ENCODE measurements around the gene KLHL3. TPM values are rescaled to one million over a fixed set of nuclear protein-coding genes. Genes with fewer than 3 reads are reported as not detected.

The KLHL3 gene
- polyA plus RNA-seq, 1 experiment, result 2.2 TPM

GRCh38 chr5:137582218-137582617 lies 153.7 kb downstream of the KLHL3 start:
- CTCF ChIA-PET, result interaction anchor here (1.4 kb wide), 1 partner anchor 262 kb away, joined by 4 read pairs; no protein-coding TSS in a partner anchor

DNA sequence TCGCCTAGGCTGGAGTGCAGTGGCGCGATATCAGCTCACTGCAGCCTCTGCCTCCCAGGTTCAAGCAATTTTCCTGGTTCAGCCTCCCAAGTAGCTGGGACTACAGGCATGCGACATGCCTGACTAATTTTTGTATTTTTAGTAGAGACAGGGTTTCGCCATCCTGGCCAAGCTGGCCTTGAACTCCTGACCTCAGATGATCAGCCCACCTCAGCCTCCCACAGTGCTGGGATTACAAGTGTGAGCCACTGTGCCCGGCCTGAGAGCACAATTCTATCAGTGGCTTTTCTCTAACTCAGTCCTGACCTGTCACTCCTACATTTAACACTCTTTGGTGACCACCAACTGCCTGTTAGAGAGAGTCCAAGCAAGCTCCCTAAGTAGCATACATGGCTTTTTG lies 154.1 kb downstream of the KLHL3 start:
- no peak for DNase-seq (ENCODE audit: low read depth, low spot score)
- Histone ChIP-seq H3K27me3 (ENCODE audit: control insufficient read depth, insufficient read depth, low read length) (peaks cover 2% of the 10 kb centered on the region), H3K27ac (ENCODE audit: low read depth, low read length) (no peak overlapping the region), H3K4me3 (ENCODE audit: low read depth, low read length) (no peak overlapping the region), H3K9me3 (ENCODE audit: control insufficient read depth, insufficient read depth, low read length) (no peaks in the 10 kb centered on the region)
- TF ChIP-seq, protein P1, sequence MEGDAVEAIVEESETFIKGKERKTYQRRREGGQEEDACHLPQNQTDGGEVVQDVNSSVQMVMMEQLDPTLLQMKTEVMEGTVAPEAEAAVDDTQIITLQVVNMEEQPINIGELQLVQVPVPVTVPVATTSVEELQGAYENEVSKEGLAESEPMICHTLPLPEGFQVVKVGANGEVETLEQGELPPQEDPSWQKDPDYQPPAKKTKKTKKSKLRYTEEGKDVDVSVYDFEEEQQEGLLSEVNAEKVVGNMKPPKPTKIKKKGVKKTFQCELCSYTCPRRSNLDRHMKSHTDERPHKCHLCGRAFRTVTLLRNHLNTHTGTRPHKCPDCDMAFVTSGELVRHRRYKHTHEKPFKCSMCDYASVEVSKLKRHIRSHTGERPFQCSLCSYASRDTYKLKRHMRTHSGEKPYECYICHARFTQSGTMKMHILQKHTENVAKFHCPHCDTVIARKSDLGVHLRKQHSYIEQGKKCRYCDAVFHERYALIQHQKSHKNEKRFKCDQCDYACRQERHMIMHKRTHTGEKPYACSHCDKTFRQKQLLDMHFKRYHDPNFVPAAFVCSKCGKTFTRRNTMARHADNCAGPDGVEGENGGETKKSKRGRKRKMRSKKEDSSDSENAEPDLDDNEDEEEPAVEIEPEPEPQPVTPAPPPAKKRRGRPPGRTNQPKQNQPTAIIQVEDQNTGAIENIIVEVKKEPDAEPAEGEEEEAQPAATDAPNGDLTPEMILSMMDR (IDR thresholded peaks at IDR 0.05; ENCODE audit: low read depth, low read length), result no peak
- CTCF ChIA-PET, result interaction anchor here (0.6 to 1.4 kb wide), 3 partner anchors 47 to 1332 kb away, joined by 3 to 4 read pairs (median 3); no protein-coding TSS in a partner anchor
- POLR2A ChIA-PET, result no interaction called here

More at GRCh38 chr5:137582218-137582617, 153.7 kb downstream of the KLHL3 start:
- DNase-seq (ENCODE audit: low read depth, low spot score), result no peak
- peaks cover 2% of the 10 kb centered on the region for H3K27me3 ChIP-seq (ENCODE audit: control insufficient read depth, insufficient read depth, low read length)
- TF ChIP-seq, protein P1 (IDR thresholded peaks at IDR 0.05; ENCODE audit: low read depth, low read length), result no peak
- H3K9me3 ChIP-seq (ENCODE audit: control insufficient read depth, insufficient read depth, low read length), result no peaks in the 10 kb centered on the region
- no peak overlapping the region for H3K27ac ChIP-seq (ENCODE audit: low read depth, low read length)
- no peak overlapping the region for H3K4me3 ChIP-seq (ENCODE audit: low read depth, low read length)
- POLR2A ChIA-PET, result no interaction called here

GRCh38 chr5:137580030-137580429 lies 155.9 kb downstream of the KLHL3 start:
- H3K9me3 ChIP-seq (ENCODE audit: control insufficient read depth, insufficient read depth, low read length), result no peaks in the 10 kb centered on the region
- CTCF ChIA-PET, result interaction anchor here (0.7 kb wide), 3 partner anchors 260 to 1330 kb away, joined by 3 to 7 read pairs (median 3); no protein-coding TSS in a partner anchor
- TF ChIP-seq, protein P1 (IDR thresholded peaks at IDR 0.05; ENCODE audit: low read depth, low read length), result peak; percentile 16; the same call in 1 of the 2 replicates
- DNase-seq (ENCODE audit: low read depth, low spot score), result no peak
- H3K4me3 ChIP-seq (ENCODE audit: low read depth, low read length), result no peak overlapping the region
- peaks cover 2% of the 10 kb centered on the region for H3K27me3 ChIP-seq (ENCODE audit: control insufficient read depth, insufficient read depth, low read length)
- H3K27ac ChIP-seq (ENCODE audit: low read depth, low read length), result no peak overlapping the region
- POLR2A ChIA-PET, result no interaction called here

- TF ChIP-seq, protein P1 (IDR thresholded peaks at IDR 0.05; ENCODE audit: low read depth, low read length), result no peak
- H3K4me3 ChIP-seq (ENCODE audit: low read depth, low read length), result no peak overlapping the region
- CTCF ChIA-PET, result interaction anchor here (2.0 kb wide), 1 partner anchor 256 kb away, joined by 5 read pairs; no protein-coding TSS in a partner anchor
- no peaks in the 10 kb centered on the region for H3K9me3 ChIP-seq (ENCODE audit: control insufficient read depth, insufficient read depth, low read length)
- no peaks in the 10 kb centered on the region for H3K27me3 ChIP-seq (ENCODE audit: control insufficient read depth, insufficient read depth, low read length)
- no peak for DNase-seq (ENCODE audit: low read depth, low spot score)
- POLR2A ChIA-PET, result no interaction called here
- H3K27ac ChIP-seq (ENCODE audit: low read depth, low read length), result no peak overlapping the region
Measured at GRCh38 chr5:137575847-137576246, 160.0 kb downstream of the KLHL3 start.

- Histone ChIP-seq H3K27ac (ENCODE audit: low read depth, low read length) (no peak overlapping the region), H3K4me3 (ENCODE audit: low read depth, low read length) (no peak overlapping the region), H3K9me3 (ENCODE audit: control insufficient read depth, insufficient read depth, low read length) (no peaks in the 10 kb centered on the region), H3K27me3 (ENCODE audit: control insufficient read depth, insufficient read depth, low read length) (no peaks in the 10 kb centered on the region)
- no peak for DNase-seq (ENCODE audit: low read depth, low spot score)
- ChIA-PET CTCF (interaction anchor here (2.0 kb wide), 1 partner anchor 255 kb away, joined by 5 read pairs; no protein-coding TSS in a partner anchor), POLR2A (no interaction called here)
- TF ChIP-seq, protein P1 (IDR thresholded peaks at IDR 0.05; ENCODE audit: low read depth, low read length), result no peak
Measured at GRCh38 chr5:137575211-137575610, 160.7 kb downstream of the KLHL3 start.
